ENCODE data around the gene PEX26. TPM values are rescaled to one million over a fixed set of nuclear protein-coding genes. Genes with fewer than 3 reads are reported as not detected.

The PEX26 gene
- total RNA-seq, 2 donors from 2014 or later, result 11.9 to 57.0 TPM

GRCh38 chr22:18059473-18059872 is 18.3 kb upstream of the PEX26 start:
- intact Hi-C loops (cut with DNase I), result no loop called here
- ATAC-seq, result no peak
- no peak for DNase-seq
- no peak overlapping the region for H3K27ac ChIP-seq
- H3K4me3 ChIP-seq, result no peak overlapping the region
- H3K9me3 ChIP-seq, result no peaks in the 10 kb centered on the region
- H3K4me1 ChIP-seq, result peaks cover 63% of the 10 kb centered on the region
- no peaks in the 10 kb centered on the region for H3K36me3 ChIP-seq (replicated peaks in 1 of 2; ENCODE audit: insufficient read depth in 1 of 2, low read depth in 2 of 2)
- no peaks in the 10 kb centered on the region for H3K27me3 ChIP-seq
- WGBS, 2 donors, result 92 to 98% methylated on average over 3 of the region's 3 CpGs
- no peak for TF ChIP-seq CTCF (IDR thresholded peaks at IDR 0.05)
- no peak for TF ChIP-seq POLR2A (IDR thresholded peaks at IDR 0.05)

DNA sequence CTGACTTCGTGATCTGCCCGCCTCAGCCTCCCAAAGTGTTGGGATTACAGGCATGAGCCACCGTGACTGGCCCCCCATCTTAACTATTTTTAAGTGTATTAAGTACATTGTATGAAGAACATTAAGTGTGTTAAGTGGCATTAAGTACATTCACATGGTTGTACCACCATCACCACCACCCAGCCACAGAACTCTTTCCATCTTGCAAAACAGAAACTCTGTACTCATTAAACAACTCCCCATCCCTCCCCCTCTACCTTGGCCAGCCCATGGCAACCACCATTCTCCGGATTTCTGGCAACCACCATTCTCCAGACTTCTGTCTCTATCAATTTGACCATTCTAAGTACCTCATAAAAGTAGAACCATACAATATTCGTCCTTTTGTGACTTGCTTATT is 17.8 kb upstream of the PEX26 start:
- peaks cover 63% of the 10 kb centered on the region for H3K4me1 ChIP-seq
- TF ChIP-seq POLR2A (IDR thresholded peaks at IDR 0.05), result no peak
- TF ChIP-seq CTCF (IDR thresholded peaks at IDR 0.05), result no peak
- H3K27ac ChIP-seq, result peak overlapping the region in 1 of 4 donors; percentile 77
- H3K36me3 ChIP-seq (replicated peaks in 1 of 2; ENCODE audit: insufficient read depth in 1 of 2, low read depth in 2 of 2), result no peaks in the 10 kb centered on the region
- no peaks in the 10 kb centered on the region for H3K27me3 ChIP-seq
- 85 to 88% methylated on average over 5 of the region's 5 CpGs for WGBS, 2 donors
- H3K4me3 ChIP-seq, result no peak overlapping the region
- intact Hi-C loops (cut with DNase I), result no loop called here
- no peaks in the 10 kb centered on the region for H3K9me3 ChIP-seq
- no peak for ATAC-seq
- DNase-seq, result no peak

GRCh38 chr22:18060646-18061620 is 16.9 kb upstream of the PEX26 start:
- Histone ChIP-seq H3K9me3 (no peaks in the 10 kb centered on the region), H3K27me3 (no peaks in the 10 kb centered on the region), H3K4me1 (peaks cover 56% of the 10 kb centered on the region), H3K27ac (peak overlapping the region; percentile 33 to 88 (median 79)), H3K36me3 (replicated peaks in 1 of 2; ENCODE audit: insufficient read depth in 1 of 2, low read depth in 2 of 2) (no peaks in the 10 kb centered on the region), H3K4me3 (no peak overlapping the region)
- 17 to 34% methylated on average over 10 to 13 of the region's 13 CpGs for WGBS, 2 donors
- ATAC-seq, result peak; percentile 84
- intact Hi-C loops (cut with DNase I), result no loop called here
- DNase-seq, result peak in 2 of 4 donors; percentile 23 to 37
- no peak for TF ChIP-seq CTCF (IDR thresholded peaks at IDR 0.05)
- peak in 1 of 3 donors; percentile 29 for TF ChIP-seq POLR2A (IDR thresholded peaks at IDR 0.05)

DNA sequence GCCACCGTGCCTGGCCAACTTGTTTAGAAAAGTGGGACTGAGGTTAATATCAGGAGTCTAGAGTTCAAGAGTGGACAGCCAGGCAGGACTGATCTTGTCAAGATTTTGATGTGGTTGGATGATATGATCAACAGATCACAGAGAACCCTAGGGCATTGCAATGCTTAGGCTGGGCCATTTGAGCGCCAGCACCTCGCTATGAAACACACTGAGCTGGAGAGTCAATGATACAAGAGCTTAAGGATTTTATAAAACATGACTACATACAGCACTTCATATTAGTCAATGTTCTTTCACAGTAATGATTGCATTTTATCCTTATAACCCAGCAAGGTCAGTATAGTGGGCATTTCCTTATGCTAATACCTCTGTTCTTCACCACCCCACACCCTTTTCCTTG is 15.4 kb upstream of the PEX26 start:
- Histone ChIP-seq H3K27ac (peak overlapping the region in 1 of 4 donors; percentile 81), H3K36me3 (replicated peaks in 1 of 2; ENCODE audit: insufficient read depth in 1 of 2, low read depth in 2 of 2) (no peaks in the 10 kb centered on the region), H3K27me3 (no peaks in the 10 kb centered on the region), H3K4me3 (no peak overlapping the region), H3K4me1 (peaks cover 41% of the 10 kb centered on the region), H3K9me3 (no peaks in the 10 kb centered on the region)
- WGBS, 2 donors, result 90 to 92% methylated on average over 3 of the region's 3 CpGs
- no peak for DNase-seq
- TF ChIP-seq CTCF (IDR thresholded peaks at IDR 0.05), result no peak
- ATAC-seq, result no peak
- intact Hi-C loops (cut with DNase I), result no loop called here
